Vein endothelial cell (primary cell): ENCODE measurements around the gene NDUFA1. TPM values are rescaled to one million over a fixed set of nuclear protein-coding genes. Genes with fewer than 3 reads are reported as not detected.

ENCODE experiments used
- total RNA-seq: library from RNA; depleted of rRNA; stranded (reverse); fragments of >200 nt; gene quantifications from 2 replicates; pipeline ENCODE4 v1.2.3, GENCODE V29; 2012

Gene NDUFA1
- 38.2 and 52.6 TPM in 2 replicates for total RNA-seq

GRCh38 chrX:119871599-119872395 is at the start of gene NDUFA1, which contains the start of gene RNF113A:
TSS of gene NDUFA1 (plus strand) at chrX:119871832. CDS start at chrX:119871912, 80 bp downstream.
TSS of gene RNF113A (minus strand) at chrX:119871733. CDS start at chrX:119871613, 120 bp downstream.

GRCh38 chrX:119852382-119853353 is 19.0 kb upstream of the NDUFA1 start, which contains the start of gene UPF3B:
TSS of gene UPF3B (minus strand) at chrX:119852963. CDS start at chrX:119852928, 35 bp downstream.

GRCh38 chrX:119895843-119896326 is 24.3 kb downstream of the NDUFA1 start, which contains the start of gene AKAP14:
TSS of gene AKAP14 (plus strand) at chrX:119895893. CDS start at chrX:119903224, 7,331 bp downstream.

Other genes starting within 250 kb of the NDUFA1 start
- gene SEPTIN6, start 178.7 kb upstream of the NDUFA1 start, total RNA-seq: 22.2 and 22.3 TPM in 2 replicates
- not detected in 2 replicates for gene SOWAHD, start 113.2 kb upstream of the NDUFA1 start, total RNA-seq
- gene RPL39, start 80.2 kb upstream of the NDUFA1 start, total RNA-seq: 1,848 and 2,607 TPM in 2 replicates
- 2.0 and 2.5 TPM in 2 replicates for gene UPF3B, start 18.9 kb upstream of the NDUFA1 start, total RNA-seq
- gene RNF113A, start 99 bp upstream of the NDUFA1 start, total RNA-seq: 12.7 and 13.5 TPM in 2 replicates
- gene AKAP14, start 24.1 kb downstream of the NDUFA1 start, total RNA-seq: not detected in 2 replicates
- 3.6 and 4.1 TPM in 2 replicates for gene NKAP, start 71.9 kb downstream of the NDUFA1 start, total RNA-seq
- 1.3 TPM in 1 of 2 replicates, not detected in the other for gene RHOXF2B, start 205.9 kb downstream of the NDUFA1 start, total RNA-seq
- gene RHOXF1, start 244.1 kb downstream of the NDUFA1 start, total RNA-seq: not detected in 2 replicates